Naive B cell (primary cell): Measurements from ENCODE around the gene CRHR2. TPM values are rescaled to one million over a fixed set of nuclear protein-coding genes. Genes with fewer than 3 reads are reported as not detected.
"Not testable (repeated sequence)": the region's sequence is repeated elsewhere in the genome, so short reads cannot be mapped to it uniquely, and the experiment has no call there.

Source experiments
- ATAC-seq, 2 donors: fragments of 150-1000 bp; cut with Tn5 transposase; 2 replicates each; pipeline ENCODE4 v1.10.0; 2021; ENCODE audit warnings: low read depth in 2 of 2, mild to moderate bottlenecking in 2 of 2, moderate library complexity in 2 of 2
- DNase-seq: peaks from one replicate; pipeline ENCODE4 v3.0.0; 2022
- H3K27ac Mint-ChIP-seq, 6 donors: one replicate each; pipeline ENCODE4 v1.8.0; 2020 to 2022; ENCODE audit warnings: mild to moderate bottlenecking in 6 of 6, mixed read lengths in 6 of 6, moderate library complexity in 5 of 6, inconsistent platforms in 2 of 6
- H3K27me3 Mint-ChIP-seq, 3 donors: one replicate each; pipeline ENCODE4 v1.8.0; 2021 to 2022; ENCODE audit warnings: mixed read lengths in 3 of 3, mild to moderate bottlenecking in 1 of 3
- H3K36me3 Mint-ChIP-seq, 2 donors: one replicate each; pipeline ENCODE4 v1.8.0; 2020 to 2022; ENCODE audit warnings: mixed read lengths in 2 of 2, inconsistent platforms in 1 of 2, mild to moderate bottlenecking in 1 of 2
- H3K4me1 Mint-ChIP-seq, 3 donors: one replicate each; pipeline ENCODE4 v1.8.0; 2020 to 2022; ENCODE audit warnings: mixed read lengths in 3 of 3, inconsistent platforms in 1 of 3, mild to moderate bottlenecking in 1 of 3, moderate library complexity in 1 of 3
- H3K4me3 Mint-ChIP-seq, 8 donors: one replicate each; pipeline ENCODE4 v1.8.0; 2020 to 2022; ENCODE audit warnings: mild to moderate bottlenecking in 8 of 8, mixed read lengths in 8 of 8, moderate library complexity in 8 of 8, inconsistent platforms in 2 of 8
- H3K9me3 Mint-ChIP-seq, 7 donors: one replicate each; pipeline ENCODE4 v1.8.0; 2020 to 2022; ENCODE audit warnings: mixed read lengths in 7 of 7, mild to moderate bottlenecking in 5 of 7, inconsistent platforms in 2 of 7, moderate library complexity in 1 of 7
- polyA plus RNA-seq, 6 donors: library from polyadenylated mRNA; unstranded; fragments of 300-500 nt; fragmentation: Illumina TruSeq; gene quantifications; one replicate each; pipeline ENCODE4 v1.2.3, GENCODE V29; 2021; ENCODE audit warnings: low read depth in 6 of 6

The CRHR2 gene
- polyA plus RNA-seq, 6 donors from 2014 or later = not detected

DNA sequence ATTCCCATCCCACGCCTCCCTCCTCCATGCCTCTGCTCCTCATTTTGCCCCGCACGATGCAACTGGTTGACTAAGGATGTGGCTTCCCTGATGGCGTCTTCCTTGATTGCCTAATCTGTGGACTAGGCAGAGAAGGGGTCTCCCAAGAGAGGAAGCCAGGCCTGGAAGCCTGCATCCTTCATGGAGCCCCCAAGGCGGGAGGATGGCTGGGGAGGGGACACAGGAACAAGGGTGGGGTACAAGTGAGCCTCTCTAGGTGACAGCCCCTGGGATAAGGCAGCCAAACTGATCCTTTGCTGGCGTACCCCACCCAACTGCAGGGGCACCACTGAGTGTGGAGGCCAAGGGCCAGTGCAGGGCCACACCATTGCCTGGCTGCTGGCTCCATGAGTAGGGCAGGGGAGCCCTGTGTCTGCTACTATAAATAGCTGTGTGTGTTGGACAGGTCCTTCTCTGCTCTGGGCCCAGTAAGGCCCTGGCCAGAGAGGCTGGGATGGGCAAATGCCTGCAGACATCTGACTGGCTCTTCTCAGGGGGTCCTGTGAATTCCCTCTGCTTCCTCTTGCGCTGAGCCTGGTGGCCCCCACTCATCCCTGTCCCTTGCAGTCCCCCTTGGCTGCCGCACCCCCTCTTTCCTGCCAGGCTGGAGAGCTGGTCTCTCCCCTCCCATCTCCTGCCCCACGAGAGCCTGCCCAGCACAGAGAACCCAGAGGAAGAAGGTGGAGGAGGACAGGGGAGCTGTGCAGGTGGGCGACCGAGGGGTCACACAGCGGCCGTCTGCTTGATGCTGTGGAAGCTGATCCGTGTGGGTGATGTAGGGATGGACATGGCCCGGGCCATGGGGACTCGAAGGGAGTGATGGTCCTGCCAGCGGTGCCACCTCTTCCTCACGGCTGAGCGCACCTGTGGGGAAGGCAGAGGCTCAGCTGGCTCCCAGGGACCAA lies 29.3 kb downstream of the CRHR2 start:
- peaks cover 0 to 4% (median 0%) of the 10 kb centered on the region in 7 donors for H3K9me3 Mint-ChIP-seq
- no peaks in the 10 kb centered on the region for H3K36me3 Mint-ChIP-seq
- no peak for ATAC-seq
- no peak overlapping the region for H3K27ac Mint-ChIP-seq
- H3K27me3 Mint-ChIP-seq = no peaks in the 10 kb centered on the region
- no peak for DNase-seq
- H3K4me3 Mint-ChIP-seq = no peak overlapping the region
- H3K4me1 Mint-ChIP-seq = peaks cover 0 to 4% (median 0%) of the 10 kb centered on the region in 3 donors

- no peaks in the 10 kb centered on the region for H3K27me3 Mint-ChIP-seq
- no peaks in the 10 kb centered on the region for H3K36me3 Mint-ChIP-seq
- no peak for ATAC-seq
- H3K9me3 Mint-ChIP-seq = no peaks in the 10 kb centered on the region
- H3K4me1 Mint-ChIP-seq = peaks cover 0 to 4% (median 0%) of the 10 kb centered on the region in 3 donors
- no peak overlapping the region for H3K27ac Mint-ChIP-seq
- H3K4me3 Mint-ChIP-seq = no peak overlapping the region
- no peak for DNase-seq
Observed at GRCh38 chr7:30652132-30652531, 30.1 kb downstream of the CRHR2 start.

DNA sequence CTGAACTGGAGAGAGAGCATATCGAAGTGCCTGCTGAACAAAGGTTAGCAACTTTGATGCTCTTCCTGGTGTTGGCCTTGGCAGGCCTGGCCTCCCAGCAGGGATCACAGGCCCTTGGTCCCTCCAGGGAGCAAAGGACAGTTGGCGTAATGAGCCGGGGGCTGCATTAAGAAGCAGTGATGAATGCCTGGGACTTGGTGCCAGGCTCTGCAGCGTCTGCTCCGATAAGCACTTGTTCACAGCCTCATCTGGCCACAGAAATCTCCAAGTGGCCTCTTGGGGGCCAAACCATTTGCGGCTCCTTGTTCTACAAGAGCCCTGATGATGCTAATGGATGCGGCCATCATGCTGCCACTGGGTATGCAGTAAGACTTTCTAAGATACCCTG lies 31.8 kb downstream of the CRHR2 start:
- Mint-ChIP-seq H3K9me3 (no peaks in the 10 kb centered on the region), H3K4me1 (peaks cover 0 to 2% (median 0%) of the 10 kb centered on the region in 3 donors)
- no peak for ATAC-seq

GRCh38 chr7:30649717-30650420 lies 32.4 kb downstream of the CRHR2 start:
- no peaks in the 10 kb centered on the region for H3K4me1 Mint-ChIP-seq
- H3K4me3 Mint-ChIP-seq = no peak overlapping the region
- DNase-seq (no peak), ATAC-seq (no peak)
- H3K27ac Mint-ChIP-seq = no peak overlapping the region
- H3K36me3 Mint-ChIP-seq = peaks cover 0 to 7% of the 10 kb centered on the region in 2 donors
- H3K27me3 Mint-ChIP-seq = no peaks in the 10 kb centered on the region
- H3K9me3 Mint-ChIP-seq = no peaks in the 10 kb centered on the region

More for the DNA sequence above, 31.8 kb downstream of the CRHR2 start:
- Mint-ChIP-seq H3K4me3 (no peak overlapping the region), H3K27me3 (no peaks in the 10 kb centered on the region), H3K27ac (no peak overlapping the region), H3K36me3 (peaks cover 0 to 3% of the 10 kb centered on the region in 2 donors)
- DNase-seq = no peak

DNA sequence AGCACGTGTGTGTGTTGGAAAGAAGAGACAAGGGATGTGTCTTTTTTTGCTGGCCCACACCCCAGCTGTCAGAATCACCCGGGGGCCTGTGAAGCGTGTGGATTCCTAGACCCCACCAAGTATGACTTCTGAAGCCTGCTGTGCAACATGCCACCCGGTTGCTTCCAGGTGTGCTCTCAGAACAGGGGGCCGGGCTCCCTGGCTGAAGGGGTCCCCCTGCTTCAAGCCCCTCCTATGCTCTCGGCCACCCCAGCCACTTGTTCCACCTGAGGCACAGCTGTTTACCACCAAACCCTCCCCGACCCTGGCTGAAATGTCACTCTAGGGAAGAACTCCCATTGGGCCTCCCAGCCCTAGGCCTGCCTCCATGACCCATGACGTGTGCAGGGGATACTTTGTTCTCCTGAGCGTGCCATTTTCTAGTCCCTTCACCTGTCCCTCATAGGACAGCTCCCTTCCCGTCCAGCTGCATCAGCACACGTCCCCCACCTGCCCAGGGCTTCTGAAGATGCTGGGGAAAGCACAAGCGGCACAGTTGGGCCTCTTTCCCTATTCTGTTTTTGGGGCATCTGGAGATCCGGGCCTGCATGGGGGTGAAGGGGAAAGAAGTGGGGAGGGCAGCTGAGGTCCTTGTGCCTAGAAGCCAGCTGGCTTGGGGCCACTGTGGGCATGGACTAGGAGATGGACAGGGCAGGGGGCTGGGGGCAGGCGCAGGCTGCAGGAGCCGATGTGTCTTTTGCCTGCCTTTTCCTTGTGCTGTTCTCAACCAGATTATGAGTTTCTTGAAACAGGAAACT lies 33.3 kb downstream of the CRHR2 start:
- H3K4me1 Mint-ChIP-seq = peaks cover 0 to 2% (median 0%) of the 10 kb centered on the region in 3 donors
- no peak for ATAC-seq
- DNase-seq = no peak
- no peak overlapping the region for H3K4me3 Mint-ChIP-seq
- peaks cover 0 to 10% of the 10 kb centered on the region in 2 donors for H3K36me3 Mint-ChIP-seq
- peak overlapping the region in 1 of 6 donors; percentile 27 for H3K27ac Mint-ChIP-seq
- no peaks in the 10 kb centered on the region for H3K9me3 Mint-ChIP-seq
- H3K27me3 Mint-ChIP-seq = no peaks in the 10 kb centered on the region

- DNase-seq (no peak), ATAC-seq (no peak)
- Mint-ChIP-seq H3K4me3 (no peak overlapping the region), H3K4me1 (peaks cover 0 to 2% (median 0%) of the 10 kb centered on the region in 3 donors), H3K36me3 (peaks cover 0 to 12% of the 10 kb centered on the region in 2 donors), H3K27ac (no peak overlapping the region), H3K27me3 (no peaks in the 10 kb centered on the region), H3K9me3 (no peaks in the 10 kb centered on the region)
Observed at GRCh38 chr7:30647589-30648364, 34.5 kb downstream of the CRHR2 start.

GRCh38 chr7:30646154-30646553 lies 36.1 kb downstream of the CRHR2 start:
- no peak for DNase-seq
- H3K4me1 Mint-ChIP-seq = peaks cover 0 to 2% (median 0%) of the 10 kb centered on the region in 3 donors
- no peak for ATAC-seq
- H3K9me3 Mint-ChIP-seq = no peaks in the 10 kb centered on the region
- H3K36me3 Mint-ChIP-seq = peaks cover 0 to 12% of the 10 kb centered on the region in 2 donors
- no peak overlapping the region for H3K27ac Mint-ChIP-seq
- no peak overlapping the region for H3K4me3 Mint-ChIP-seq
- no peaks in the 10 kb centered on the region for H3K27me3 Mint-ChIP-seq

DNA sequence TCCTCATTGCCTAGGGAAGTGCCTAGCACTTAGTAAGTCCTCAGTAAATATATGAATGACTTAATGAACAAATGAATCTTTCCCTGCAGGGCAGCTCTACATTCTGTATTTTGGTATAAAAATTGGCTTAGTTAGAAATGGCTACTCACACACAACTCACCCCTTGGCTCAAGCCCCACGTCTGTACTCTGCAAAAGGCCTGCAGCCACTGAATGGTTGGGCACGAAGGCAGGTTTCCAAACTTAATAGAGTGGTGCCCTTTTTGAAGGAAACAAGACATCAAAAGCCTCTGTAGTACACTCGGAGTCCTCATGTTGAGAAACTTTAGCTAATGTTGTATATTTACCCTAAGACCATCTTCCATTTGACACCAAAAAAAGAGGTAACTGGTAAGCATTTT lies 36.6 kb downstream of the CRHR2 start:
- H3K27ac Mint-ChIP-seq = peak overlapping the region in 1 of 6 donors; percentile 83

GRCh38 chr7:30644286-30644955 lies 37.8 kb downstream of the CRHR2 start:
- no peak for DNase-seq
- H3K9me3 Mint-ChIP-seq = no peaks in the 10 kb centered on the region
- ATAC-seq = no peak
- H3K36me3 Mint-ChIP-seq = peaks cover 0 to 12% of the 10 kb centered on the region in 2 donors
- H3K4me1 Mint-ChIP-seq = peaks cover 0 to 2% (median 0%) of the 10 kb centered on the region in 3 donors
- H3K27me3 Mint-ChIP-seq = no peaks in the 10 kb centered on the region
- no peak overlapping the region for H3K4me3 Mint-ChIP-seq
- H3K27ac Mint-ChIP-seq = peak overlapping the region in 1 of 6 donors; percentile 70

More for the DNA sequence above, 36.6 kb downstream of the CRHR2 start:
- no peaks in the 10 kb centered on the region for H3K9me3 Mint-ChIP-seq
- DNase-seq (no peak), ATAC-seq (no peak)
- H3K27me3 Mint-ChIP-seq = no peaks in the 10 kb centered on the region
- peaks cover 0 to 12% of the 10 kb centered on the region in 2 donors for H3K36me3 Mint-ChIP-seq
- H3K4me3 Mint-ChIP-seq = no peak overlapping the region
- H3K4me1 Mint-ChIP-seq = peaks cover 0 to 2% (median 0%) of the 10 kb centered on the region in 3 donors

DNA sequence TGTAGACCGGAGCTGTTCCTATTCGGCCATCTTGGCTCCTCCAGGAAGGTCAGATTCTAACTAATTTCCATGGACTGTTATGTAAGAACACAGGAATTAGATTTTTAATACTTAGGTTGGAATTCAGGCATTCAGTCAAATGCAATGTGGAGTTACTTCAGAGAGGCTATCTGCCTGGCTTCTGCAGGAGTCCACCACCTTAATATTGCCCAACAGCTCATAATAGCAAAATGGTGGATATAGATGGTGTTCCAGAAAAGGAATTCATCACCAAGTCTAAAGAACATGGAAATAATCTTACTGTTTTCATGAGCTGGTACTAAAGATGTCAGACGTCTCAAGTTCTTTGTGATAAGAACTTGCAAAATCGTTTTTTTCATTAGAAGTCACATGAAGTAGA lies 39.5 kb downstream of the CRHR2 start:
- no peak for ATAC-seq
- peaks cover 0 to 2% (median 0%) of the 10 kb centered on the region in 3 donors for H3K4me1 Mint-ChIP-seq
- H3K9me3 Mint-ChIP-seq = no peaks in the 10 kb centered on the region
- peaks cover 0 to 12% of the 10 kb centered on the region in 2 donors for H3K36me3 Mint-ChIP-seq
- H3K27ac Mint-ChIP-seq = no peak overlapping the region
- H3K4me3 Mint-ChIP-seq = no peak overlapping the region
- DNase-seq = no peak
- H3K27me3 Mint-ChIP-seq = no peaks in the 10 kb centered on the region

- not testable (repeated sequence) for H3K27me3 Mint-ChIP-seq, H3K9me3 Mint-ChIP-seq, ATAC-seq, H3K4me3 Mint-ChIP-seq, DNase-seq, H3K27ac Mint-ChIP-seq, H3K4me1 Mint-ChIP-seq
- H3K36me3 Mint-ChIP-seq = peaks cover 0 to 12% of the 10 kb centered on the region in 2 donors
Observed at GRCh38 chr7:30642322-30642721, 39.9 kb downstream of the CRHR2 start.

DNA sequence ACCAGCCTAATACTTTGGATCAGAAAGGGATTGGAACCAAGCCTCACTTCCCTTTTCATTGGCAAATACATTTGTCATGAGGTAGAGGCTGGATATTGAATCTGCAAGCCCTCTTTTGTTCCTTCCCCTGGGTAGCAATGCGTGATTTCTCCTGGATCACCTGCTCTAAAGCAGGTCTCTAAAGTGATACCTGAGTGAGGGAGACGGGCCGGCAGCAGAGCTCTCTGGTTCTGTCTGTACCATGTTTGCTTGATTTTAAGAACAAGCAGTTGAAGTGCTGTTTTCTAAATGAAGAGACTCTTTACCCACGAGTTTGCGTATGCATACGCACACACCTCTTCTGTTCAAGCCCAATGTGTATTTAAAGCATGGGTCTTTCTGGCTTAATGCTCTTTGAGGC lies 46.5 kb downstream of the CRHR2 start:
- DNase-seq (no peak), ATAC-seq (no peak)
- Mint-ChIP-seq H3K27me3 (no peaks in the 10 kb centered on the region), H3K36me3 (peaks cover 27 to 33% of the 10 kb centered on the region in 2 donors), H3K27ac (no peak overlapping the region), H3K4me3 (no peak overlapping the region), H3K9me3 (no peaks in the 10 kb centered on the region), H3K4me1 (no peaks in the 10 kb centered on the region)
